Measurements from ENCODE around the gene SCAPER. TPM values are rescaled to one million over a fixed set of nuclear protein-coding genes. Genes with fewer than 3 reads are reported as not detected.

SCAPER gene
- total and polyA plus RNA-seq, 8 donors: 3.0 to 23.8 (median 14.2) TPM

- Histone ChIP-seq H3K27me3 (no peaks in the 10 kb centered on the region), H3K36me3 (no peaks in the 10 kb centered on the region), H3K9me3 (no peaks in the 10 kb centered on the region), H3K4me1 (no peaks in the 10 kb centered on the region), H3K27ac (no peak overlapping the region), H3K4me3 (no peak overlapping the region)
- FAIRE-seq: no peak
- WGBS, 2 donors: 94 to 99% methylated on average over 1 of the region's 1 CpG
- TF ChIP-seq, protein P1, sequence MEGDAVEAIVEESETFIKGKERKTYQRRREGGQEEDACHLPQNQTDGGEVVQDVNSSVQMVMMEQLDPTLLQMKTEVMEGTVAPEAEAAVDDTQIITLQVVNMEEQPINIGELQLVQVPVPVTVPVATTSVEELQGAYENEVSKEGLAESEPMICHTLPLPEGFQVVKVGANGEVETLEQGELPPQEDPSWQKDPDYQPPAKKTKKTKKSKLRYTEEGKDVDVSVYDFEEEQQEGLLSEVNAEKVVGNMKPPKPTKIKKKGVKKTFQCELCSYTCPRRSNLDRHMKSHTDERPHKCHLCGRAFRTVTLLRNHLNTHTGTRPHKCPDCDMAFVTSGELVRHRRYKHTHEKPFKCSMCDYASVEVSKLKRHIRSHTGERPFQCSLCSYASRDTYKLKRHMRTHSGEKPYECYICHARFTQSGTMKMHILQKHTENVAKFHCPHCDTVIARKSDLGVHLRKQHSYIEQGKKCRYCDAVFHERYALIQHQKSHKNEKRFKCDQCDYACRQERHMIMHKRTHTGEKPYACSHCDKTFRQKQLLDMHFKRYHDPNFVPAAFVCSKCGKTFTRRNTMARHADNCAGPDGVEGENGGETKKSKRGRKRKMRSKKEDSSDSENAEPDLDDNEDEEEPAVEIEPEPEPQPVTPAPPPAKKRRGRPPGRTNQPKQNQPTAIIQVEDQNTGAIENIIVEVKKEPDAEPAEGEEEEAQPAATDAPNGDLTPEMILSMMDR (IDR thresholded peaks at IDR 0.05): no peak
- intact Hi-C loops (cut with DNase I): no loop called here
- no peak for DNase-seq
- no peak for ATAC-seq
Observed at GRCh38 chr15:76460871-76461270, 444.3 kb downstream of the SCAPER start.

DNA sequence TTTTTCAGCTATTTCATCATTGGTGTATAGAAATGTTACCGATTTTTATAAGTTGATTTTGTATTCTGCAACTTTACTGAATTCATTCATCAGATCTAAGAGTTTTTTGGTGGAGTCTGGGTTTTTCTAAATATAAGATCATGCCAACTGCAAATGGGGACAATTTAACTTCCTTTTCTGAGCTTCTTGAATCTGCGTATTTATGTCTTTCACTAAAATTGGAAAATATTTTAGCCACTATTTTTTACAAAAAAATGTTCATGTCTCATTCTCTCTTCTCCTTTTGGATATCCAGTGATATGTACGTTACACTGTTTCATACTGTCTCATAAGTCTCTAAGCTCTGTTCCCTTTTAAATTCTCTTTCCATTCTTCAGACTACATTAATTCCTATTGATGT is 444.8 kb downstream of the SCAPER start:
- Histone ChIP-seq H3K27me3 (no peaks in the 10 kb centered on the region), H3K36me3 (no peaks in the 10 kb centered on the region), H3K4me1 (no peaks in the 10 kb centered on the region), H3K27ac (no peak overlapping the region), H3K9me3 (no peaks in the 10 kb centered on the region), H3K4me3 (no peak overlapping the region)
- no peak for FAIRE-seq
- ATAC-seq: no peak
- DNase-seq: no peak
- intact Hi-C loops (cut with DNase I): no loop called here
- TF ChIP-seq, protein P1 (IDR thresholded peaks at IDR 0.05): no peak
- 99 to 100% methylated on average over 3 of the region's 3 CpGs for WGBS, 2 donors

DNA sequence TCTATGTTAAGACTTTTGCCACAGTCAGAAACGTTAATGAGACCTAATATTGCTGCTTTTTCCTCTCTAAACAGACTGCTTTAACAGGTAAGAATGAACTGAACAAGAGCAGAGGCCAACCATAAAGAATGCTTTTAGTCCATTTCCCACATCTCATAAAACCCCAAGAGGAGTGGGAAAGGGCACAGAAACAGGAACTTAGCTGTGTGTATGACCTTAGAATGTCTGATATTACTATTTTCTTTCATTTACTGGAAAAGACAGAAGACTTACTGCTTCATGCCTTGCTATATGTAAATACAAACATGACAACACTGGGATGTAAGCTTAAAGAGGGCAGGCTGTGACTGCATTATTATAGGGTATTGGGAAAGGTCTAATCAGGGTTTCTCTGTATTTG is 453.6 kb downstream of the SCAPER start:
- DNase-seq: no peak
- Histone ChIP-seq H3K36me3 (no peaks in the 10 kb centered on the region), H3K27me3 (no peaks in the 10 kb centered on the region), H3K4me3 (no peak overlapping the region), H3K9me3 (no peaks in the 10 kb centered on the region), H3K4me1 (no peaks in the 10 kb centered on the region), H3K27ac (no peak overlapping the region)
- TF ChIP-seq, protein P1 (IDR thresholded peaks at IDR 0.05): no peak
- 66 to 77% methylated on average over 1 of the region's 1 CpG for WGBS, 2 donors
- intact Hi-C loops (cut with DNase I): no loop called here
- FAIRE-seq: no peak
- no peak for ATAC-seq

GRCh38 chr15:76449455-76449854 is 455.7 kb downstream of the SCAPER start:
- intact Hi-C loops (cut with DNase I): no loop called here
- no peaks in the 10 kb centered on the region for H3K9me3 ChIP-seq
- TF ChIP-seq, protein P1 (IDR thresholded peaks at IDR 0.05): no peak
- DNase-seq (no peak), ATAC-seq (no peak), FAIRE-seq (no peak)
- H3K27ac ChIP-seq: no peak overlapping the region
- no peaks in the 10 kb centered on the region for H3K36me3 ChIP-seq
- 92 to 94% methylated on average over 1 of the region's 1 CpG for WGBS, 2 donors
- H3K4me1 ChIP-seq: no peaks in the 10 kb centered on the region
- H3K4me3 ChIP-seq: no peak overlapping the region
- no peaks in the 10 kb centered on the region for H3K27me3 ChIP-seq

DNA sequence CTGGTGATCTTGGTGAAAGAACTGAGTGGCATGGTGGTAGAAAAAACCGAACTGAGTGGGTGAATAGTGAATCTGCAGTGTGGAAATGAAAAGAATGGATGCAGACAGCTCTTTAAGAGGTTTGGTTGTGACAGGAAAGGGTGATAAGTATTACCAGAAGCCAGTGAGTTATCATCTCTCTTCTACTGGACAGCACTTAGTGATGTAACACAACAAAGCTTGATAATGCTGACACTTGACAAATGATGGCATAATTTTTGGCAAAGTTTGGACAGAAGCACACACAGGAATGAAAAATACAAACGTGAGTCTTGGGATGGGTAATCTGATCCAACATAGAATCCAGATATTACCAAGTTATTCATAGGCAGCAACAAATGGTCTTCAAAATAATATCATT is 456.4 kb downstream of the SCAPER start:
- H3K27me3 ChIP-seq: no peaks in the 10 kb centered on the region
- no peaks in the 10 kb centered on the region for H3K36me3 ChIP-seq
- H3K9me3 ChIP-seq: no peaks in the 10 kb centered on the region
- intact Hi-C loops (cut with DNase I): no loop called here
- H3K4me3 ChIP-seq: no peak overlapping the region
- TF ChIP-seq, protein P1 (IDR thresholded peaks at IDR 0.05): no peak
- DNase-seq: no peak
- no peak for FAIRE-seq
- no peak for ATAC-seq
- 54 to 56% methylated on average over 2 of the region's 2 CpGs for WGBS, 2 donors
- no peak overlapping the region for H3K27ac ChIP-seq
- no peaks in the 10 kb centered on the region for H3K4me1 ChIP-seq
